HCT116 (cell line): ENCODE data around the gene NKIRAS2. TPM values are rescaled to one million over a fixed set of nuclear protein-coding genes. Genes with fewer than 3 reads are reported as not detected.

Experiments used
- ATAC-seq: fragments of 200-7000 bp; cut with Tn5 transposase; 2 replicates; pipeline ENCODE4 v1.9.1; 2020; ENCODE audit warnings: mild to moderate bottlenecking, moderate library complexity
- BruUV-seq: library from RNA; stranded (reverse); fragments of 400-500 nt; replicated peaks from 2 replicates; lab custom pipeline; 2021; lab: Mats Ljungman, UMichigan
- CTCF ChIA-PET: fragments of 300-600 bp; sonication (Branson Sonifier 250); formaldehyde crosslinking; loops from one replicate; lab custom pipeline; 2021; ENCODE audit warnings: antibody characterized with exemption; lab: Charles Lee
- POLR2A ChIA-PET: fragments of 300-600, 350-600 bp; sonication (Branson Sonifier 250); formaldehyde crosslinking; loops from one replicate; lab custom pipeline; 2021; ENCODE audit warnings: antibody characterized with exemption; lab: Charles Lee
- RAD21 ChIA-PET, 2 experiments: fragments of 300-600 bp; sonication (Branson Sonifier 250); formaldehyde crosslinking; loops; one replicate each; lab custom pipeline; 2023; ENCODE audit warnings: low total read pairs in 2 of 2; ENCODE audit not compliant: uncharacterized antibody in 2 of 2, unreplicated experiment in 2 of 2, low non-redundant PET in 1 of 2; lab: Charles Lee
- DNase-seq: peaks from one replicate; pipeline ENCODE4 v3.0.0-alpha.2; 2010; ENCODE audit warnings: low read depth, low spot score
- H2AFZ ChIP-seq: fragments of 200-600 bp; shearing (Covaris generic), sonication (generic); 2 replicates; pipeline ENCODE4 v1.6.1; 2017; ENCODE audit warnings: low read depth, mixed run types, mixed read lengths, antibody characterized with exemption, low read length; ENCODE audit not compliant: poor library complexity, severe bottlenecking
- H3K27ac ChIP-seq: 2 replicates; pipeline ENCODE4 v1.5.1; 2012; ENCODE audit warnings: low read depth, low read length
- H3K27me3 ChIP-seq: fragments of 200-600 bp; sonication (generic); 2 replicates; pipeline ENCODE4 v1.6.1; 2016; ENCODE audit warnings: mixed run types, low read length, mixed read lengths; ENCODE audit not compliant: insufficient read depth
- H3K36me3 ChIP-seq, 2 experiments: fragments of 200-500 bp in 1 of 2; fragments of 200-600 bp in 1 of 2; sonication (Bioruptor generic) in 1 of 2; sonication (generic) in 1 of 2; 2 replicates each; pipeline versions ENCODE4 v1.5.1 to v1.6.1; 2014 to 2016; ENCODE audit warnings: low read length in 2 of 2, inconsistent platforms in 1 of 2, mixed read lengths in 1 of 2, mixed run types in 1 of 2; ENCODE audit not compliant: insufficient read depth in 2 of 2, control insufficient read depth in 1 of 2
- H3K4me1 ChIP-seq, 2 experiments: fragments of 200-600 bp in 1 of 2; sonication (generic) in 1 of 2; 2 replicates each; pipeline versions ENCODE4 v1.5.1 to v1.6.1; 2012 to 2017; ENCODE audit warnings: low read length in 2 of 2, inconsistent platforms in 1 of 2, mild to moderate bottlenecking in 1 of 2, mixed read lengths in 1 of 2, mixed run types in 1 of 2, moderate library complexity in 1 of 2; ENCODE audit not compliant: insufficient read depth in 2 of 2, control insufficient read depth in 1 of 2
- H3K4me2 ChIP-seq: fragments of 200-600 bp; sonication (generic); 2 replicates; pipeline ENCODE4 v1.6.1; 2017; ENCODE audit warnings: mixed run types, low read length, mixed read lengths
- H3K4me3 ChIP-seq, 2 experiments: fragments of 200-600 bp in 1 of 2; sonication (generic) in 1 of 2; replicated peaks in 1 of 2; 2 replicates each; pipeline ENCODE4 v1.5.1; 2011 to 2016; ENCODE audit warnings: low read length in 2 of 2, control low read depth in 1 of 2, low read depth in 1 of 2, mild to moderate bottlenecking in 1 of 2, mixed read lengths in 1 of 2, mixed run types in 1 of 2
- H3K79me2 ChIP-seq: fragments of 200-600 bp; sonication (generic); 2 replicates; pipeline ENCODE4 v1.6.1; 2017; ENCODE audit warnings: mild to moderate bottlenecking, mixed run types, low read length, moderate library complexity, mixed read lengths; ENCODE audit not compliant: insufficient read depth
- H3K9ac ChIP-seq: fragments of 200-600 bp; sonication (generic); 2 replicates; pipeline ENCODE4 v1.6.1; 2016; ENCODE audit warnings: low read length, mixed read lengths
- H3K9me2 ChIP-seq: fragments of 200-600 bp; sonication (generic), shearing (Covaris generic); 2 replicates; pipeline ENCODE4 v1.6.1; 2017; ENCODE audit warnings: mixed run types, mild to moderate bottlenecking, moderate library complexity; ENCODE audit not compliant: insufficient read depth
- H3K9me3 ChIP-seq, 2 experiments: fragments of 200-500 bp in 1 of 2; fragments of 200-600 bp in 1 of 2; sonication (Bioruptor generic) in 1 of 2; sonication (generic) in 1 of 2; 2 replicates each; pipeline ENCODE4 v1.6.1; 2014 to 2017; ENCODE audit warnings: low read length in 2 of 2, mixed read lengths in 2 of 2, inconsistent platforms in 1 of 2, low read depth in 1 of 2, mild to moderate bottlenecking in 1 of 2, mixed run types in 1 of 2, moderate library complexity in 1 of 2; ENCODE audit not compliant: control insufficient read depth in 1 of 2, insufficient read depth in 1 of 2
- H4K20me1 ChIP-seq: fragments of 200-600 bp; sonication (generic), shearing (Covaris generic); 2 replicates; pipeline ENCODE4 v1.6.1; 2017; ENCODE audit warnings: mixed run types, mild to moderate bottlenecking, moderate library complexity; ENCODE audit not compliant: insufficient read depth
- CBX3 ChIP-seq: IDR thresholded peaks from 2 replicates; pipeline ENCODE4 v1.6.1; 2012; ENCODE audit warnings: low read depth
- EGR1 ChIP-seq: IDR thresholded peaks from 2 replicates; pipeline ENCODE4 v1.6.1; 2012; ENCODE audit warnings: low read depth
- ELF1 ChIP-seq: IDR thresholded peaks from 2 replicates; pipeline ENCODE4 v1.6.1; 2012; ENCODE audit warnings: low read depth, borderline replicate concordance
- EZH2 ChIP-seq: fragments of 200-600 bp; sonication (generic); IDR thresholded peaks from 2 replicates; pipeline ENCODE4 v1.6.1; 2017; ENCODE audit warnings: antibody characterized with exemption, mixed run types
- RAD21 ChIP-seq: IDR thresholded peaks from 2 replicates; pipeline ENCODE4 v1.6.1; 2012; ENCODE audit warnings: low read depth, mild to moderate bottlenecking
- SP1 ChIP-seq: IDR thresholded peaks from 2 replicates; pipeline ENCODE4 v1.6.1; 2012; ENCODE audit warnings: low read depth
- SRF ChIP-seq: IDR thresholded peaks from 2 replicates; pipeline ENCODE4 v1.6.1; 2012; ENCODE audit warnings: low read depth
- TCF7L2 ChIP-seq: IDR thresholded peaks from 2 replicates; pipeline ENCODE4 v1.7.0; 2011; ENCODE audit warnings: borderline replicate concordance, inconsistent platforms; ENCODE audit not compliant: insufficient read depth, insufficient read length; ENCODE audit errors: extremely low read depth
- YY1 ChIP-seq: IDR thresholded peaks from 2 replicates; pipeline ENCODE4 v1.6.1; 2011; ENCODE audit warnings: low read length, low read depth, moderate library complexity, mild to moderate bottlenecking; ENCODE audit not compliant: insufficient replicate concordance; ENCODE audit errors: extremely low read depth
- ZFX ChIP-seq: fragments of 450-650 bp; IDR thresholded peaks from 2 replicates; pipeline ENCODE4 v1.6.1; 2017
- ZNF274 ChIP-seq: fragments of 200-500 bp; sonication (Bioruptor generic); IDR thresholded peaks from 2 replicates; pipeline ENCODE4 v1.6.1; 2014; ENCODE audit warnings: mild to moderate bottlenecking, low read depth, low read length, inconsistent platforms
- intact Hi-C: fragments of 100-400 bp; cut with micrococcal nuclease; formaldehyde crosslinking; loops from 2 replicates; pipeline ENCODE4 v1.10.0; 2022
- total RNA-seq: library from RNA; stranded (reverse); gene quantifications from one replicate; pipeline ENCODE4 v1.2.1, GENCODE V29; 2021; ENCODE audit not compliant: unreplicated experiment
- TF ChIP-seq, protein P1 (sequence below): IDR thresholded peaks from 2 replicates; pipeline ENCODE4 v1.6.1; 2012
- TF ChIP-seq, protein P2 (sequence below), 3 experiments: fragments of 200-600 bp in 1 of 3; sonication (generic) in 1 of 3; IDR thresholded peaks in 2 of 3; conservative IDR thresholded peaks in 1 of 3; 2 replicates each; pipeline ENCODE4 v1.5.1; 2012 to 2017; ENCODE audit warnings: low read depth in 2 of 3, low read length in 2 of 3, antibody characterized with exemption in 1 of 3, borderline replicate concordance in 1 of 3, control low read depth in 1 of 3, mild to moderate bottlenecking in 1 of 3, mixed read lengths in 1 of 3, mixed run types in 1 of 3, moderate library complexity in 1 of 3; ENCODE audit not compliant: insufficient read depth in 1 of 3

NKIRAS2 gene
- total RNA-seq, 1 experiment from 2014 or later = 26.4 TPM

DNA sequence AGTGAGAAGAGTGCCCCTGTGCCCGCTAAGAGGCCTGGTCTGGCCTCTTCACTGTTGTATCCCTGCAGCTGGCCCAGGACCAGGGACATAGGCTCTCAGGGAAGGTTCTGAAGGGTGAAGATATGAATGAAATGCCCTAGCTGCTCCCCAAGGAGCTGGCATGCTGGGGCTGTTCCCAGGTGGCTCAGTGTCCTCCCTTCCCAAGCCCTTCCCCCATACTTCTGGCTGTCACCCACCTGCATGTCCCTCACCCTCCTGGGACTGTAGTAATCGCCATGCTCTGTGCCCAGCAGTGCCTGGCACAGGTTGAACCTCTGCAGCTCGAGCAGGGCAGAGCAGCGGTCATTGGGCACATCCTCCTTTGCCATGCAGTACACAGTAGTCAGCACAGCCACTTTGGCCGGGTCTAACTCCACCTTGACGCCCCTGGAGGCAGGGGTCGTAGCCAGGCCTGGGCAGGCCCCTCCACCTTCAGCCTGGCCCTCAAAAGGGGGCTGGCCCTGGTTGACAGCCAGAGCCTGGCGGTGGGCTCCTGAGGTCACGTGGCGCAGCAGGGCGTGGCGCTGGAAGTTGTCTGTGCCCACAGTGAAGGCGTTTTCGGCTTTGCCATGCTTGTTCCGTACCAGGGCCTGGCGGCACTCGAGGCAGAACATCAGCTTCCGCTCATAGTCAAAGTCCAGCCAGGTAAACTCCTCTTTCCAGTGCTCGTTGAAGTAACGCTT is 22.9 kb downstream of the NKIRAS2 start:
- Histone ChIP-seq H3K4me1 (no peaks in the 10 kb centered on the region), H3K27me3 (no peaks in the 10 kb centered on the region), H3K79me2 (no peaks in the 10 kb centered on the region), H3K4me2 (no peak overlapping the region), H3K9me2 (no peaks in the 10 kb centered on the region), H3K9ac (no peak overlapping the region), H3K9me3 (no peaks in the 10 kb centered on the region), H3K36me3 (no peaks in the 10 kb centered on the region), H3K27ac (no peak overlapping the region), H2AFZ (no peak overlapping the region), H4K20me1 (no peaks in the 10 kb centered on the region), H3K4me3 (no peak overlapping the region)
- ChIA-PET RAD21 (no interaction called here), CTCF (no interaction called here), POLR2A (no interaction called here)
- DNase-seq (no peak), ATAC-seq (no peak)
- no TSS peak for BruUV-seq
- no peak for TF ChIP-seq EZH2
- no peak for TF ChIP-seq EGR1
- TF ChIP-seq YY1 = no peak
- TF ChIP-seq CBX3 = no peak
- intact Hi-C loops = no loop called here

DNA sequence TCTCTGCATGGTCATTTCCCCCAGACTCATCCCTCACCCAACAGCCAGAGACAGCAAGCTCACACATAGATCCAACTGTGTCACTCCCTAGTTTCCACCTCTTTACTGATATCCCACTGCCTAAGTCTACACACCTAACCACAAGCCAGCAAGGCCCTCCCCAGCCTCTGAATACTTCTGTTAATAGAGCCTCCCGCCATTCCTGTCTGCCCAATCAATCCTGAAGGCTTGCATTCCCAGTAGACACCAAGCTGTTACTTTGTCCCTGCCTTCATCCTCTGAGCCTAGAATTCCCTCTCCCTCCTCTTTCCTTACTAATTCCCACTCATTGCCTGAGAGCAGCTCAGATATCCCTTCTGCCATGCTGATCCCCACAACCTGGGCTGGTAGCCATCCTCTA is 25.8 kb downstream of the NKIRAS2 start:
- intact Hi-C loops = no loop called here
- RAD21 ChIA-PET = no interaction called here
- H3K4me1 ChIP-seq = peaks cover 4 to 10% of the 10 kb centered on the region in 2 experiments; a peak in 3 of 4 replicates
- H3K9me3 ChIP-seq = no peaks in the 10 kb centered on the region
- H3K27ac ChIP-seq = no peak overlapping the region
- H3K4me3 ChIP-seq = no peak overlapping the region
- H2AFZ ChIP-seq = no peak overlapping the region
- H3K27me3 ChIP-seq = no peaks in the 10 kb centered on the region
- no peaks in the 10 kb centered on the region for H3K79me2 ChIP-seq
- no peak overlapping the region for H3K9ac ChIP-seq
- POLR2A ChIA-PET = no interaction called here
- H3K36me3 ChIP-seq = no peaks in the 10 kb centered on the region
- DNase-seq = no peak
- H3K4me2 ChIP-seq = no peak overlapping the region
- TF ChIP-seq SRF (no peak), SP1 (no peak), RAD21 (no peak), ZFX (no peak), ELF1 (no peak), ZNF274 (no peak), TCF7L2 (no peak)
- TF ChIP-seq, protein P1, sequence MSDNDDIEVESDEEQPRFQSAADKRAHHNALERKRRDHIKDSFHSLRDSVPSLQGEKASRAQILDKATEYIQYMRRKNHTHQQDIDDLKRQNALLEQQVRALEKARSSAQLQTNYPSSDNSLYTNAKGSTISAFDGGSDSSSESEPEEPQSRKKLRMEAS = no peak
- TF ChIP-seq, protein P2, sequence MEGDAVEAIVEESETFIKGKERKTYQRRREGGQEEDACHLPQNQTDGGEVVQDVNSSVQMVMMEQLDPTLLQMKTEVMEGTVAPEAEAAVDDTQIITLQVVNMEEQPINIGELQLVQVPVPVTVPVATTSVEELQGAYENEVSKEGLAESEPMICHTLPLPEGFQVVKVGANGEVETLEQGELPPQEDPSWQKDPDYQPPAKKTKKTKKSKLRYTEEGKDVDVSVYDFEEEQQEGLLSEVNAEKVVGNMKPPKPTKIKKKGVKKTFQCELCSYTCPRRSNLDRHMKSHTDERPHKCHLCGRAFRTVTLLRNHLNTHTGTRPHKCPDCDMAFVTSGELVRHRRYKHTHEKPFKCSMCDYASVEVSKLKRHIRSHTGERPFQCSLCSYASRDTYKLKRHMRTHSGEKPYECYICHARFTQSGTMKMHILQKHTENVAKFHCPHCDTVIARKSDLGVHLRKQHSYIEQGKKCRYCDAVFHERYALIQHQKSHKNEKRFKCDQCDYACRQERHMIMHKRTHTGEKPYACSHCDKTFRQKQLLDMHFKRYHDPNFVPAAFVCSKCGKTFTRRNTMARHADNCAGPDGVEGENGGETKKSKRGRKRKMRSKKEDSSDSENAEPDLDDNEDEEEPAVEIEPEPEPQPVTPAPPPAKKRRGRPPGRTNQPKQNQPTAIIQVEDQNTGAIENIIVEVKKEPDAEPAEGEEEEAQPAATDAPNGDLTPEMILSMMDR (IDR thresholded peaks at IDR 0.05 in 2 of 3, conservative IDR thresholded peaks at IDR 0.05 in 1 of 3; ENCODE audit: borderline replicate concordance in 1 of 3, insufficient read depth in 1 of 3, low read depth in 2 of 3, low read length in 2 of 3) = no peak
- CTCF ChIA-PET = no interaction called here
- no TSS peak for BruUV-seq
- H3K9me2 ChIP-seq = no peaks in the 10 kb centered on the region
- H4K20me1 ChIP-seq = no peaks in the 10 kb centered on the region
- no peak for ATAC-seq
